PC-3 (cell line): ENCODE data around the gene ARL13B. TPM values are rescaled to one million over a fixed set of nuclear protein-coding genes. Genes with fewer than 3 reads are reported as not detected.

ENCODE experiments used
- ATAC-seq: fragments of 200-7000 bp; cut with Tn5 transposase; 2 replicates; pipeline ENCODE4 v1.9.1; 2020; ENCODE audit warnings: mild to moderate bottlenecking, moderate library complexity
- BruUV-seq: library from RNA; stranded (reverse); fragments of 400-500 nt; replicated peaks from 2 replicates; lab custom pipeline; 2021; lab: Mats Ljungman, UMichigan
- CTCF ChIA-PET: fragments of 300-600 bp; sonication (Branson Sonifier 250); formaldehyde crosslinking; loops from one replicate; lab custom pipeline; 2022; ENCODE audit warnings: antibody characterized with exemption; lab: Charles Lee
- POLR2A ChIA-PET: fragments of 300-600 bp; sonication (Branson Sonifier 250); formaldehyde crosslinking; loops from one replicate; lab custom pipeline; 2022; ENCODE audit warnings: antibody characterized with exemption; ENCODE audit not compliant: unreplicated experiment; lab: Charles Lee
- DNase-seq: peaks from one replicate; pipeline ENCODE4 v3.0.0-alpha.2; 2015
- H2AFZ ChIP-seq: fragments of 300-600 bp; sonication (generic); 2 replicates; pipeline ENCODE4 v1.6.0; 2016; ENCODE audit warnings: antibody characterized with exemption, low read length
- H3F3A ChIP-seq: fragments of 300-600 bp; sonication (generic); one replicate; pipeline ENCODE4 v1.6.0; 2017; ENCODE audit warnings: antibody characterized with exemption, low read length, control low read depth, mild to moderate bottlenecking; ENCODE audit not compliant: unreplicated experiment
- H3K27ac ChIP-seq: fragments of 300-600 bp; sonication (generic); 2 replicates; pipeline ENCODE4 v1.5.1; 2016; ENCODE audit warnings: mild to moderate bottlenecking, low read length
- H3K27me3 ChIP-seq: fragments of 300-600 bp; sonication (generic); 2 replicates; pipeline ENCODE4 v1.6.1; 2016; ENCODE audit warnings: low read length, mixed read lengths
- H3K36me3 ChIP-seq: fragments of 300-600 bp; sonication (generic); 2 replicates; pipeline ENCODE4 v1.6.1; 2016; ENCODE audit warnings: low read depth, mixed run types, low read length, mixed read lengths
- H3K4me1 ChIP-seq: fragments of 300-600 bp; sonication (generic); 2 replicates; pipeline ENCODE4 v1.5.1; 2016; ENCODE audit warnings: low read length; ENCODE audit not compliant: insufficient read depth
- H3K4me2 ChIP-seq: fragments of 300-600 bp; sonication (generic); 2 replicates; pipeline ENCODE4 v1.6.0; 2016; ENCODE audit warnings: low read length
- H3K4me3 ChIP-seq: fragments of 300-600 bp; sonication (generic); 2 replicates; pipeline ENCODE4 v1.5.1; 2016; ENCODE audit warnings: mild to moderate bottlenecking, low read length, mixed read lengths
- H3K79me2 ChIP-seq: fragments of 300-600 bp; sonication (generic); 2 replicates; pipeline ENCODE4 v1.6.1; 2017; ENCODE audit warnings: low read length, mixed read lengths
- H3K9ac ChIP-seq: fragments of 300-600 bp; sonication (generic); 2 replicates; pipeline ENCODE4 v1.6.0; 2016; ENCODE audit warnings: mild to moderate bottlenecking, low read length
- H3K9me2 ChIP-seq: fragments of 300-600 bp; sonication (generic); replicated peaks from 2 replicates; pipeline ENCODE4 v1.6.1; 2016; ENCODE audit warnings: mixed run types, low read length, mixed read lengths
- H3K9me3 ChIP-seq: fragments of 300-600 bp; sonication (generic); 2 replicates; pipeline ENCODE4 v1.6.1; 2016; ENCODE audit warnings: low read length, mixed read lengths
- H4K20me1 ChIP-seq: fragments of 300-600 bp; sonication (generic); 2 replicates; pipeline ENCODE4 v1.6.1; 2016; ENCODE audit warnings: low read length, mixed read lengths
- EZH2 ChIP-seq: fragments of 300-600 bp; sonication (generic); IDR thresholded peaks from one replicate; pipeline ENCODE4 v1.6.1; 2017; ENCODE audit warnings: antibody characterized with exemption, mild to moderate bottlenecking, low read length; ENCODE audit not compliant: unreplicated experiment
- EZH2phosphoT487 ChIP-seq: fragments of 300-600 bp; sonication (generic); IDR thresholded peaks from 2 replicates; pipeline ENCODE4 v1.6.1; 2018; ENCODE audit warnings: mild to moderate bottlenecking, antibody characterized with exemption, low read length, borderline replicate concordance
- intact Hi-C: fragments of 100-400 bp; cut with micrococcal nuclease; formaldehyde crosslinking; loops from 2 replicates; pipeline ENCODE4 v1.9.0; 2023
- total RNA-seq: library from RNA; depleted of rRNA; stranded (reverse); fragments of >200 nt; gene quantifications from 2 replicates; pipeline ENCODE4 v1.2.3, GENCODE V29; 2014
- TF ChIP-seq, protein P1 (sequence below): fragments of 300-600 bp; sonication (generic); conservative IDR thresholded peaks from 2 replicates; pipeline ENCODE4 v1.5.1; 2017; ENCODE audit warnings: antibody characterized with exemption, low read depth, mild to moderate bottlenecking, low read length

The ARL13B gene
- total RNA-seq, 1 experiment from 2014 or later, result 10.7 TPM

GRCh38 chr3:94015025-94015424 lies 35.1 kb downstream of the ARL13B start:
- Histone ChIP-seq H3K4me1 (no peaks in the 10 kb centered on the region), H2AFZ (no peak overlapping the region), H3F3A (no peaks in the 10 kb centered on the region), H3K79me2 (no peaks in the 10 kb centered on the region), H4K20me1 (no peaks in the 10 kb centered on the region), H3K9me2 (no peaks in the 10 kb centered on the region), H3K9ac (no peak overlapping the region), H3K4me2 (no peak overlapping the region), H3K27ac (no peak overlapping the region), H3K4me3 (no peak overlapping the region), H3K36me3 (no peaks in the 10 kb centered on the region), H3K9me3 (no peaks in the 10 kb centered on the region), H3K27me3 (no peaks in the 10 kb centered on the region)
- DNase-seq, result no peak
- TF ChIP-seq EZH2phosphoT487 (no peak), EZH2 (no peak)
- TF ChIP-seq, protein P1, sequence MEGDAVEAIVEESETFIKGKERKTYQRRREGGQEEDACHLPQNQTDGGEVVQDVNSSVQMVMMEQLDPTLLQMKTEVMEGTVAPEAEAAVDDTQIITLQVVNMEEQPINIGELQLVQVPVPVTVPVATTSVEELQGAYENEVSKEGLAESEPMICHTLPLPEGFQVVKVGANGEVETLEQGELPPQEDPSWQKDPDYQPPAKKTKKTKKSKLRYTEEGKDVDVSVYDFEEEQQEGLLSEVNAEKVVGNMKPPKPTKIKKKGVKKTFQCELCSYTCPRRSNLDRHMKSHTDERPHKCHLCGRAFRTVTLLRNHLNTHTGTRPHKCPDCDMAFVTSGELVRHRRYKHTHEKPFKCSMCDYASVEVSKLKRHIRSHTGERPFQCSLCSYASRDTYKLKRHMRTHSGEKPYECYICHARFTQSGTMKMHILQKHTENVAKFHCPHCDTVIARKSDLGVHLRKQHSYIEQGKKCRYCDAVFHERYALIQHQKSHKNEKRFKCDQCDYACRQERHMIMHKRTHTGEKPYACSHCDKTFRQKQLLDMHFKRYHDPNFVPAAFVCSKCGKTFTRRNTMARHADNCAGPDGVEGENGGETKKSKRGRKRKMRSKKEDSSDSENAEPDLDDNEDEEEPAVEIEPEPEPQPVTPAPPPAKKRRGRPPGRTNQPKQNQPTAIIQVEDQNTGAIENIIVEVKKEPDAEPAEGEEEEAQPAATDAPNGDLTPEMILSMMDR, result no peak
- BruUV-seq, result no TSS peak
- intact Hi-C loops, result no loop called here
- CTCF ChIA-PET, result no interaction called here
- POLR2A ChIA-PET, result no interaction called here
- ATAC-seq, result no peak

DNA sequence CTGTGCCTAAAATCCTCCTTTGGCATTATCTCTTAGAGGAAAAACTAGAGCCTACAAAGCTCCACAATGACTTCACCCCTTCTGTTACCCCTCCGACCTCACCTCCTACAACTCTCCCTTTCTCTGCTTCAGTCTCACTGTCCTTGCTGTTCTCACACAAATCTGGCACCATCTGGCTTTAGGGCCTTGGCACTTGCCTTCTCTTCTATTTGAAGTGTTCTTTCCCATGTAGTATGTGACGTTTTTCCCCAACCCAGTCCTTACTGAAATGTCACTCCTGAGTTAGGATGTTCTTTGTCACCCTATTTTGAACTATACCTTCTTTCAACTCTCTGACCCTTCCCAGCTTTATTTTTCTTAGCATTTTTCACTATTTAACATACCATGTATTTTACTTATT lies 39.7 kb downstream of the ARL13B start:
- no peaks in the 10 kb centered on the region for H3K9me2 ChIP-seq
- no peaks in the 10 kb centered on the region for H3K36me3 ChIP-seq
- no peak overlapping the region for H3K9ac ChIP-seq
- TF ChIP-seq, protein P1, result no peak
- TF ChIP-seq EZH2 (no peak), EZH2phosphoT487 (no peak)
- ATAC-seq, result no peak
- ChIA-PET POLR2A (no interaction called here), CTCF (interaction anchor here (0.6 kb wide), 1 partner anchor 15 kb away, joined by 3 read pairs; no protein-coding TSS in a partner anchor)
- no peaks in the 10 kb centered on the region for H4K20me1 ChIP-seq
- H2AFZ ChIP-seq, result no peak overlapping the region
- intact Hi-C loops, result no loop called here
- H3K9me3 ChIP-seq, result no peaks in the 10 kb centered on the region
- DNase-seq, result no peak
- no peak overlapping the region for H3K27ac ChIP-seq
- no peaks in the 10 kb centered on the region for H3F3A ChIP-seq
- BruUV-seq, result no TSS peak
- H3K4me2 ChIP-seq, result no peak overlapping the region
- no peaks in the 10 kb centered on the region for H3K79me2 ChIP-seq
- no peak overlapping the region for H3K4me3 ChIP-seq
- no peaks in the 10 kb centered on the region for H3K4me1 ChIP-seq
- no peaks in the 10 kb centered on the region for H3K27me3 ChIP-seq

GRCh38 chr3:94020293-94020692 lies 40.3 kb downstream of the ARL13B start:
- Histone ChIP-seq H4K20me1 (0 out of 2 replicates have a peak, but pooled peaks cover under 1% of the 10 kb centered on the region), H3K27ac (no peak overlapping the region), H3K4me3 (no peak overlapping the region), H3K27me3 (no peaks in the 10 kb centered on the region), H3K79me2 (no peaks in the 10 kb centered on the region), H3K9me2 (no peaks in the 10 kb centered on the region), H2AFZ (no peak overlapping the region), H3K4me1 (peaks cover 2% of the 10 kb centered on the region), H3F3A (no peaks in the 10 kb centered on the region), H3K36me3 (no peaks in the 10 kb centered on the region), H3K9ac (no peak overlapping the region), H3K4me2 (no peak overlapping the region), H3K9me3 (no peaks in the 10 kb centered on the region)
- TF ChIP-seq EZH2 (no peak), EZH2phosphoT487 (no peak)
- TF ChIP-seq, protein P1, result no peak
- intact Hi-C loops, result no loop called here
- no TSS peak for BruUV-seq
- ATAC-seq, result no peak
- no peak for DNase-seq
- CTCF ChIA-PET, result interaction anchor here (0.6 kb wide), 1 partner anchor 16 kb away, joined by 3 read pairs; no protein-coding TSS in a partner anchor
- POLR2A ChIA-PET, result no interaction called here
